HepG2 (cell line): ENCODE measurements around the gene PMM2. TPM values are rescaled to one million over a fixed set of nuclear protein-coding genes. Genes with fewer than 3 reads are reported as not detected.

ENCODE experiments used
- ARHGAP35 ChIP-seq: sonication (generic); formaldehyde crosslinking; IDR thresholded peaks from 2 replicates; pipeline ENCODE4 v1.9.0; 2022; ENCODE audit warnings: mild to moderate bottlenecking, inconsistent platforms, moderate library complexity, missing genetic modification reagents, borderline replicate concordance
- CSRNP1 ChIP-seq: sonication (generic); formaldehyde crosslinking; IDR thresholded peaks from 2 replicates; pipeline ENCODE4 v1.8.1; 2023; ENCODE audit warnings: mild to moderate bottlenecking, missing genetic modification reagents
- DMAP1 ChIP-seq: IDR thresholded peaks from 2 replicates; pipeline ENCODE4 v1.6.1; 2016
- GLMP ChIP-seq: sonication (generic); formaldehyde crosslinking; IDR thresholded peaks from 2 replicates; pipeline ENCODE4 v1.9.0; 2021; ENCODE audit warnings: missing genetic modification reagents, mild to moderate bottlenecking, borderline replicate concordance
- GTF3A ChIP-seq: sonication (generic); formaldehyde crosslinking; conservative IDR thresholded peaks from 2 replicates; pipeline ENCODE4 v1.4.0; 2020; ENCODE audit warnings: mild to moderate bottlenecking, missing genetic modification reagents
- HINFP ChIP-seq: sonication (generic); formaldehyde crosslinking; IDR thresholded peaks from 2 replicates; pipeline ENCODE4 v1.4.0; 2020; ENCODE audit warnings: low read depth, mild to moderate bottlenecking, missing genetic modification reagents
- KAT2B ChIP-seq: fragments of 150-350 bp; IDR thresholded peaks from 2 replicates; pipeline ENCODE4 v1.6.1; 2014; ENCODE audit warnings: low read depth, low read length, borderline replicate concordance
- KLF9 ChIP-seq: IDR thresholded peaks from 2 replicates; pipeline ENCODE4 v1.6.1; 2016; ENCODE audit warnings: low read depth
- MIXL1 ChIP-seq: IDR thresholded peaks from 2 replicates; pipeline ENCODE4 v1.6.1; 2016
- MTA1 ChIP-seq: sonication (generic); formaldehyde crosslinking; IDR thresholded peaks from 2 replicates; pipeline ENCODE4 v1.4.0; 2020; ENCODE audit warnings: missing genetic modification reagents, mild to moderate bottlenecking, borderline replicate concordance
- SP1 ChIP-seq, 2 experiments: fragments of 450-650 bp in 1 of 2; sonication (generic) in 1 of 2; formaldehyde crosslinking in 1 of 2; IDR thresholded peaks; 2 replicates each; pipeline versions ENCODE4 v1.4.0 to v1.6.1; 2016 to 2020; ENCODE audit warnings: missing genetic modification reagents in 1 of 2
- TIGD3 ChIP-seq: sonication (generic); formaldehyde crosslinking; IDR thresholded peaks from 2 replicates; pipeline ENCODE4 v1.5.1; 2020; ENCODE audit warnings: mild to moderate bottlenecking, missing genetic modification reagents, borderline replicate concordance
- ZBTB33 ChIP-seq: sonication (generic); formaldehyde crosslinking; IDR thresholded peaks from 2 replicates; pipeline ENCODE4 v1.4.0; 2020; ENCODE audit warnings: missing genetic modification reagents
- ZBTB7B ChIP-seq: sonication (generic); formaldehyde crosslinking; IDR thresholded peaks from 2 replicates; pipeline ENCODE4 v1.4.0; 2020; ENCODE audit warnings: missing genetic modification reagents
- ZEB1 ChIP-seq: IDR thresholded peaks from 2 replicates; pipeline ENCODE4 v1.6.1; 2012; ENCODE audit warnings: mild to moderate bottlenecking, low read depth, inconsistent platforms; ENCODE audit not compliant: insufficient replicate concordance
- ZFP90 ChIP-seq: sonication (generic); formaldehyde crosslinking; IDR thresholded peaks from 2 replicates; pipeline ENCODE4 v1.8.0; 2022; ENCODE audit warnings: missing genetic modification reagents, mild to moderate bottlenecking, inconsistent platforms, borderline replicate concordance
- ZNF264 ChIP-seq: sonication (generic); formaldehyde crosslinking; IDR thresholded peaks from 2 replicates; pipeline ENCODE4 v1.4.0; 2020; ENCODE audit warnings: missing genetic modification reagents
- ZNF512B ChIP-seq: sonication (generic); formaldehyde crosslinking; IDR thresholded peaks from 2 replicates; pipeline ENCODE4 v1.5.1; 2020; ENCODE audit warnings: missing genetic modification reagents, mild to moderate bottlenecking, borderline replicate concordance
- ZNF550 ChIP-seq: sonication (generic); formaldehyde crosslinking; IDR thresholded peaks from 2 replicates; pipeline ENCODE4 v1.4.0; 2020; ENCODE audit warnings: mild to moderate bottlenecking, missing genetic modification reagents, borderline replicate concordance
- ZNF589 ChIP-seq: sonication (generic); formaldehyde crosslinking; conservative IDR thresholded peaks from 2 replicates; pipeline ENCODE4 v1.8.0; 2022; ENCODE audit warnings: mild to moderate bottlenecking, moderate library complexity, missing genetic modification reagents
- polyA plus RNA-seq, 8 experiments: library from polyadenylated mRNA; depleted of rRNA in 3 of 8; stranded (reverse) in 7 of 8; unstranded in 1 of 8; fragments of >200 nt; fragmentation: Illumina TruSeq in 4 of 8; extraction: Trizol in 4 of 8; gene quantifications; 2 replicates each; pipeline versions ENCODE4 v1.2.1 to v1.2.3, GENCODE V29; 2011 to 2016; ENCODE audit warnings: low read depth in 4 of 8, missing spikeins in 1 of 8, mixed read lengths in 1 of 8; ENCODE audit not compliant: insufficient read depth in 1 of 8
- total RNA-seq, 5 experiments: library from RNA; depleted of rRNA; stranded (reverse); fragments of >200 nt; fragmentation: Illumina TruSeq; extraction: Trizol; gene quantifications; 2 replicates each; pipeline ENCODE4 v1.2.3, GENCODE V29; 2016; ENCODE audit warnings: low read depth in 1 of 5

The PMM2 gene
- total and polyA plus RNA-seq, 2 of the 13 experiments (the other 11 are each of a cell fraction or from before 2014, with no cell fraction given), result 52.2 to 93.7 TPM

- no peak for TF ChIP-seq SP1 (IDR thresholded peaks at IDR 0.05)
- TF ChIP-seq SP1 (CRISPR knock-in tag; IDR thresholded peaks at IDR 0.05), result no peak
- no peak for TF ChIP-seq ARHGAP35 (CRISPR knock-in tag)
- TF ChIP-seq ZNF550 (CRISPR knock-in tag), result no peak
- no peak for TF ChIP-seq CSRNP1 (CRISPR knock-in tag)
- no peak for TF ChIP-seq GLMP (CRISPR knock-in tag)
- no peak for TF ChIP-seq ZNF264 (CRISPR knock-in tag)
- TF ChIP-seq GTF3A (CRISPR knock-in tag), result no peak
- no peak for TF ChIP-seq ZEB1
- TF ChIP-seq KAT2B, result no peak
- no peak for TF ChIP-seq ZBTB33 (CRISPR knock-in tag)
- TF ChIP-seq MTA1 (CRISPR knock-in tag), result no peak
- no peak for TF ChIP-seq KLF9 (CRISPR knock-in tag)
- TF ChIP-seq DMAP1 (CRISPR knock-in tag), result 0 out of 2 replicates have a peak, but pooled peaks have one; percentile 13
- TF ChIP-seq MIXL1 (CRISPR knock-in tag), result no peak
- TF ChIP-seq ZNF589 (CRISPR knock-in tag), result no peak
- no peak for TF ChIP-seq ZNF512B
- TF ChIP-seq ZBTB7B (CRISPR knock-in tag), result no peak
- 0 out of 2 replicates have a peak, but pooled peaks have one; percentile 4 for TF ChIP-seq TIGD3
- TF ChIP-seq ZFP90 (CRISPR knock-in tag), result no peak
- no peak for TF ChIP-seq HINFP (CRISPR knock-in tag)
These were observed 70.3 kb downstream of the PMM2 start (continued) for GRCh38 chr16:8867932-8868415.
